Activated CD4-positive, alpha-beta T cell treated with anti-CD3 and anti-CD28 coated beads for 36 hours (primary cell): ENCODE data around the gene CETN3. TPM values are rescaled to one million over a fixed set of nuclear protein-coding genes. Genes with fewer than 3 reads are reported as not detected.

Source experiments
- ATAC-seq: fragments of 200-7000 bp; cut with Tn5 transposase; one replicate; pipeline ENCODE4 v1.10.0; 2021; ENCODE audit warnings: mild to moderate bottlenecking, moderate library complexity
- CTCF ChIA-PET: fragments of 350-600 bp; sonication (Branson Sonifier 250); formaldehyde crosslinking; loops from one replicate; lab custom pipeline; 2021; ENCODE audit warnings: antibody characterized with exemption; lab: Charles Lee
- POLR2A ChIA-PET: fragments of 350-600 bp; sonication (Branson Sonifier 250); formaldehyde crosslinking; loops from one replicate; lab custom pipeline; 2021; ENCODE audit warnings: antibody characterized with exemption, inconsistent platforms; lab: Charles Lee
- DNase-seq: peaks from one replicate; pipeline ENCODE4 v3.0.0-alpha.2; 2020
- H3K27ac Mint-ChIP-seq: one replicate; pipeline ENCODE4 v1.8.0; 2021; ENCODE audit warnings: mixed read lengths
- H3K27me3 Mint-ChIP-seq: one replicate; pipeline ENCODE4 v1.8.0; 2021; ENCODE audit warnings: mixed read lengths
- H3K36me3 Mint-ChIP-seq: one replicate; pipeline ENCODE4 v1.8.0; 2021; ENCODE audit warnings: low read depth, mixed read lengths
- H3K4me1 Mint-ChIP-seq: one replicate; pipeline ENCODE4 v1.8.0; 2021; ENCODE audit warnings: mixed read lengths
- H3K4me3 Mint-ChIP-seq: one replicate; pipeline ENCODE4 v1.8.0; 2021; ENCODE audit warnings: mild to moderate bottlenecking, moderate library complexity, mixed read lengths
- H3K9me3 Mint-ChIP-seq: one replicate; pipeline ENCODE4 v1.8.0; 2021; ENCODE audit warnings: low read depth, mixed read lengths
- intact Hi-C, 2 experiments: fragments of 100-400 bp; cut with DNase I in 1 of 2; cut with micrococcal nuclease in 1 of 2; formaldehyde crosslinking; loops; one replicate each; pipeline versions ENCODE4 v1.14.2 to v1.15.1; 2022 to 2024; cut with DNase I, micrococcal nuclease
- total RNA-seq, 2 experiments: library from RNA; stranded (reverse); gene quantifications; one replicate each; pipeline ENCODE4 v1.2.3, GENCODE V29; 2021

The CETN3 gene
- 10 to 100 TPM; 52.8 to 53.5 TPM for total RNA-seq

DNA sequence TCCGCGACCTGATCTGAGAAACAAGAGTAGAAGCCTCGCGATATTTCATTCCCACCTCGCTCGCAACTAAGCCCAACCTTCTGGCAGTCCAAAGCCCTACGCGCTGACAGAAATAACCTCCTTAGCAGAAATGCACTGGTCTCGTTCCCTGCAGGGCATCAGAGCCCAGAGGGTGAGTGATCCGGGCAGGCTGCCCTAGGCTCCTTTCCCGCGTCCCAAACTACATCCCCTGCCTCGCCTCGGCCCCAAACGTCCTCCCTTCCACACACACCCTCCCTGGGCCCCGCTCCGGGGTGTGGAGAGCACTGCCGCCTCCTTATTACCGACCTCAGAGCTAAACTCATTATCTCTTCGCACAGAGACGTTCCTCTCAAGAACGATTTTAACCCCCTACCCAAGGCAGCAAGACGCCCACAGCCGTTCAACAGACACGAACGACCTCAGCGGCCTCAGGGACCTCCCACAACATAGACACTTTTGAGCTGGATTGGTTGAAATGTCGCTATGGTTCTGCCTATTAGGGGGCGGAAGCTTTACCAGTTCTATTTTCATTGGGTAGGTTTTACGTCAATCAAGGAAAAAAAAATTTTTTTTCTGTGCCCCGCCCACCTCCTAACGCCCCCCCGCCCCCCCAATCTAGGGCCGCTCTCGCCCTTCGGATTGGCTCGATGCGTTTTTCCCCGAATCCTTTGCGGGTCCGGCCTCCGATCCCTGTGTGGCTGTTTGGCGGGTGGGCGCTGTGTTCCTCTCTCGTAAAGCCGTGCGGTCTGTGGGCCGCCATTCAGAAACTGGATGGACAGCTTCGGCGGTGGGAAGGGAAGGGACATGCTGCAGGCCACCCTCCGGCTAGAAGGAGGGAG, at the start of gene CETN3:
TSS of gene CETN3 (minus strand) at position 439 of the 860 bp plus-strand sequence. CDS start at position 344, 95 bp downstream.
- intact Hi-C loops: loop anchor here (1.0 to 5.0 kb wide), 5 partner anchors 65 to 973 kb away; partner anchors contain the start of genes ARRDC3 (in 2 of the 2), MBLAC2 (in 2 of the 2), POLR3G (in 2 of the 2) and LYSMD3 (in 1 of the 2)
- peak; percentile 94 for DNase-seq
- no peaks in the 10 kb centered on the region for H3K27me3 Mint-ChIP-seq
- peak; percentile 96 for ATAC-seq
- POLR2A ChIA-PET: interaction anchor here (0.6 to 1.7 kb wide), 5 partner anchors 9 to 1930 kb away, joined by 3 to 10 read pairs (median 4); partner anchors contain the start of genes LYSMD3, MBLAC2 and POLR3G
- peaks cover 18% of the 10 kb centered on the region for H3K36me3 Mint-ChIP-seq
- H3K4me1 Mint-ChIP-seq: peaks cover 23% of the 10 kb centered on the region
- no peak within 1 kb of the TSS for H3K27ac Mint-ChIP-seq
- H3K4me3 Mint-ChIP-seq: no peak within 1 kb of the TSS
- CTCF ChIA-PET: interaction anchor here (0.5 to 1.5 kb wide), 10 partner anchors 12 to 1681 kb away, joined by 3 to 7 read pairs (median 4); partner anchors contain the start of genes MBLAC2 and POLR3G
- no peaks in the 10 kb centered on the region for H3K9me3 Mint-ChIP-seq

DNA sequence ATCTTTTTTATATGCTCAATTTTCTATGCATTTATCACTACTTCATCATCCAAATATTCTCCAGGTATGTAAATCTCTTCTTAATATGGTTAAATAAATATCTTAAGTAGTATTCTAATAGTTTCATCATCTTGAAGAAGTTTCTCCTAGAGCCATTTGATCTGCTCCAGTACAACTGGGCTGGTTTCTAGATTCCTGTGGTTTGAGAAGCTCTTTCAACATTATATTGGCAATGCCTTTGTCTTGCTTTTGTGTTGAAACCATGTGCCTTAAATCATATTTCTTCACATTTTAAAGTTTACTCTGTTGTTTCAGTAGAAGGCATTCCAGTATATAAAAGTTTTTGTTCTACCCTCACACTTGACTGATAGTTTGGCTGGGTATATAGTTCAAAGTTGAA, 37.4 kb upstream of the CETN3 start:
- ATAC-seq: no peak
- H3K9me3 Mint-ChIP-seq: no peaks in the 10 kb centered on the region
- H3K27ac Mint-ChIP-seq: no peak overlapping the region
- intact Hi-C loops: no loop called here
- no peaks in the 10 kb centered on the region for H3K4me1 Mint-ChIP-seq
- ChIA-PET POLR2A (no interaction called here), CTCF (interaction anchor here (0.6 to 1.3 kb wide), 2 partner anchors 14 to 337 kb away, joined by 3 to 4 read pairs; no protein-coding TSS in a partner anchor)
- H3K4me3 Mint-ChIP-seq: no peak overlapping the region
- no peak for DNase-seq
- no peaks in the 10 kb centered on the region for H3K36me3 Mint-ChIP-seq
- no peaks in the 10 kb centered on the region for H3K27me3 Mint-ChIP-seq

GRCh38 chr5:90440644-90441043, 31.1 kb upstream of the CETN3 start:
- intact Hi-C loops: loop anchor here in 1 of 2 experiments (1.0 kb wide), 2 partner anchors 34 to 343 kb away; partner anchors contain the start of genes MBLAC2 and POLR3G
- Mint-ChIP-seq H3K27ac (no peak overlapping the region), H3K4me1 (peaks cover 4% of the 10 kb centered on the region), H3K27me3 (peaks cover 5% of the 10 kb centered on the region), H3K36me3 (no peaks in the 10 kb centered on the region), H3K9me3 (no peaks in the 10 kb centered on the region), H3K4me3 (peak overlapping the region; percentile 51)
- CTCF ChIA-PET: interaction anchor here (1.7 to 2.1 kb wide), 3 partner anchors 30 to 343 kb away, joined by 5 to 7 read pairs (median 6); partner anchors contain the start of gene LYSMD3
- ATAC-seq: no peak
- POLR2A ChIA-PET: no interaction called here
- no peak for DNase-seq

DNA sequence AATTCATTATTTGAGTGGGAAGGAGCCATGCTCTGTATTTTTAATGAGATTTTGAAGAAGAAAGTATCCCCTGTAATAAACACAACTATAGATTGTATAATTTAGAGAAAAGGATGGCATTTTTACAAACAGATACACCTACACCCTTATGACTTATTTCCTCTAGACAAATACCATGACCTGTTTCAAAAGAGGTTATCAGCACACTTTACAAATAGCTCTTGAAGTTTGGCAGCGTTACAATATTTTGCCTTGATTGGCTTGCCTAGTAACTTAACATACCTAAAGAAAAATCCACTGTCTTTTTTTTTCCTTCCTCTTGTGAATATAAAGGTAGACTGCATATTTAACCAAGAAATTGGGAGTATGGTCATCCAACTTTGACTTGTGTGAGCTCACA, 28.5 kb upstream of the CETN3 start:
- CTCF ChIA-PET: interaction anchor here (0.6 to 3.2 kb wide), 7 partner anchors 11 to 345 kb away, joined by 3 to 18 read pairs (median 6); partner anchors contain the start of genes LYSMD3, MBLAC2 and POLR3G
- no peak overlapping the region for H3K4me3 Mint-ChIP-seq
- H3K27ac Mint-ChIP-seq: no peak overlapping the region
- peaks cover 4% of the 10 kb centered on the region for H3K4me1 Mint-ChIP-seq
- peaks cover 5% of the 10 kb centered on the region for H3K27me3 Mint-ChIP-seq
- POLR2A ChIA-PET: no interaction called here
- H3K36me3 Mint-ChIP-seq: no peaks in the 10 kb centered on the region
- DNase-seq: no peak
- H3K9me3 Mint-ChIP-seq: no peaks in the 10 kb centered on the region
- no peak for ATAC-seq
- intact Hi-C loops: loop anchor here (5.0 to 10.0 kb wide), 2 partner anchors 164 to 1713 kb away; no protein-coding TSS in a partner anchor

- Mint-ChIP-seq H3K4me3 (no peak overlapping the region), H3K4me1 (peaks cover 4% of the 10 kb centered on the region), H3K36me3 (no peaks in the 10 kb centered on the region), H3K9me3 (no peaks in the 10 kb centered on the region), H3K27ac (no peak overlapping the region), H3K27me3 (peaks cover 5% of the 10 kb centered on the region)
- POLR2A ChIA-PET: no interaction called here
- ATAC-seq (no peak), DNase-seq (no peak)
- CTCF ChIA-PET: interaction anchor here (0.6 to 3.2 kb wide), 8 partner anchors 10 to 1709 kb away, joined by 3 to 18 read pairs (median 4); partner anchors contain the start of genes LYSMD3, MBLAC2 and POLR3G
- intact Hi-C loops: loop anchor here (5.0 to 10.0 kb wide), 2 partner anchors 165 to 1713 kb away; no protein-coding TSS in a partner anchor
Observed at GRCh38 chr5:90437663-90438062, 28.1 kb upstream of the CETN3 start.

GRCh38 chr5:90434116-90434714, 24.7 kb upstream of the CETN3 start:
- ATAC-seq (peak; percentile 63), DNase-seq (peak; percentile 71)
- Mint-ChIP-seq H3K27me3 (peaks cover 3% of the 10 kb centered on the region), H3K9me3 (no peaks in the 10 kb centered on the region), H3K4me3 (no peak overlapping the region), H3K36me3 (no peaks in the 10 kb centered on the region), H3K4me1 (no peaks in the 10 kb centered on the region), H3K27ac (no peak overlapping the region)
- POLR2A ChIA-PET: no interaction called here
- CTCF ChIA-PET: interaction anchor here (1.0 to 1.2 kb wide), 2 partner anchors 23 to 169 kb away, joined by 3 read pairs; no protein-coding TSS in a partner anchor
- intact Hi-C loops: loop anchor here (1.0 to 10.0 kb wide), 3 partner anchors 168 to 1709 kb away; no protein-coding TSS in a partner anchor

DNA sequence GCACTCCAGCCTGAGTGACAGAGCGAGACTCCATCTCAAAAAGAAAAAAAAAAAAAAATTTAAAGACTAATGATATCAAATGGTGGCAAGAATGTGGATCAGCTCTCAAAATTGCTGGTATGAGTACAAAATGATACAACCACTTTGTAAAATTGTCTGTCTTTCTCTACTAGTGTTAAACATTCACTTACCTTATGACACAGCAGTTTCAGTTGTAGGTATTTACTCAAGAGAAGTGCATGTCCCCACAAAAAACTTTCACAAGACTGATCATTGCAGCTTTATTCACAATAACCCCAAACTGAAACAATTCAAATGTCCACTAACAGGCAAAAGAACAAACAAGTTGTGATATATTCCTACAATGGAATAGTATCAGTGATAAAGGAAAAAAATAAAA, 14.7 kb upstream of the CETN3 start:
- no peak for DNase-seq
- peak; percentile 30 for ATAC-seq
- POLR2A ChIA-PET: no interaction called here
- intact Hi-C loops: no loop called here
- no peaks in the 10 kb centered on the region for H3K9me3 Mint-ChIP-seq
- no peaks in the 10 kb centered on the region for H3K36me3 Mint-ChIP-seq
- H3K4me3 Mint-ChIP-seq: no peak overlapping the region
- no peak overlapping the region for H3K27ac Mint-ChIP-seq
- CTCF ChIA-PET: no interaction called here
- peaks cover 14% of the 10 kb centered on the region for H3K27me3 Mint-ChIP-seq
- no peaks in the 10 kb centered on the region for H3K4me1 Mint-ChIP-seq

DNA sequence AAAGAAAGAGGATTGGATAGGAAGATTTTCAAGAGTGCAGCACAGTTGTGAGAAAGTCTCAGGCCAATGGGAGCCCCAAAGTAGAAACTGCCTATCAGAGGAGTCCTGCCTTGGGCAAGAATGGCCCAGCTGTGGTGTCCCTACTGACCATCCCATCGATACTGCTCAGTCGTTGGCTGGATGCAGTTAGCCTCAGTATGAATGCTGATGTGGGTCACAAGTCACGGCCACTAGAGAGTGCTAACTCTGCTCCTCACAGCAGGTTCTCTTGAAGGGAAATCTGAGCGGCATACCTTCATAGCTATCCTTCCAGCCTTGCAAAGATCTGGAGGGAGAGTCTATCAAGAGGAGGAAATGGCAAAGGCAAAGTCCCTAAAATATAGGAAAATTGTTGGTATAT, 11.6 kb upstream of the CETN3 start:
- H3K27me3 Mint-ChIP-seq: peaks cover 18% of the 10 kb centered on the region
- no peaks in the 10 kb centered on the region for H3K9me3 Mint-ChIP-seq
- no peaks in the 10 kb centered on the region for H3K36me3 Mint-ChIP-seq
- no peak overlapping the region for H3K4me3 Mint-ChIP-seq
- POLR2A ChIA-PET: no interaction called here
- no peaks in the 10 kb centered on the region for H3K4me1 Mint-ChIP-seq
- intact Hi-C loops: no loop called here
- CTCF ChIA-PET: interaction anchor here (1.1 kb wide), 1 partner anchor 12 kb away, joined by 3 read pairs; the partner anchor contains the start of gene CETN3
- ATAC-seq: no peak
- H3K27ac Mint-ChIP-seq: no peak overlapping the region
- DNase-seq: no peak

GRCh38 chr5:90418214-90418613, 8.7 kb upstream of the CETN3 start:
- ChIA-PET CTCF (no interaction called here), POLR2A (no interaction called here)
- intact Hi-C loops: no loop called here
- Mint-ChIP-seq H3K36me3 (no peaks in the 10 kb centered on the region), H3K27me3 (peaks cover 17% of the 10 kb centered on the region), H3K4me3 (no peak overlapping the region), H3K9me3 (no peaks in the 10 kb centered on the region), H3K27ac (no peak overlapping the region), H3K4me1 (no peaks in the 10 kb centered on the region)
- ATAC-seq: no peak
- no peak for DNase-seq

GRCh38 chr5:90410178-90410762, 714 bp upstream of the CETN3 start:
- Mint-ChIP-seq H3K27ac (no peak overlapping the region), H3K4me1 (peaks cover 20% of the 10 kb centered on the region), H3K9me3 (no peaks in the 10 kb centered on the region), H3K4me3 (no peak overlapping the region), H3K36me3 (peaks cover 14% of the 10 kb centered on the region), H3K27me3 (no peaks in the 10 kb centered on the region)
- POLR2A ChIA-PET: interaction anchor here (0.6 to 1.7 kb wide), 4 partner anchors 10 to 119 kb away, joined by 3 to 5 read pairs (median 4); partner anchors contain the start of genes LYSMD3, MBLAC2 and POLR3G
- no peak for DNase-seq
- no peak for ATAC-seq
- CTCF ChIA-PET: interaction anchor here (0.7 to 1.5 kb wide), 11 partner anchors 22 to 1681 kb away, joined by 3 to 7 read pairs (median 3); partner anchors contain the start of genes LYSMD3, MBLAC2 and POLR3G
- intact Hi-C loops: loop anchor here in 1 of 2 experiments (1.0 kb wide), 1 partner anchor 119 kb away; the partner anchor contains the start of gene LYSMD3
